Activated naive CD8-positive, alpha-beta T cell (primary cell): ENCODE measurements around the gene GPRC5B.

Source experiments
- H3K27ac Mint-ChIP-seq: one replicate; pipeline ENCODE4 v1.8.0; 2021; ENCODE audit warnings: mixed read lengths
- H3K27me3 Mint-ChIP-seq: one replicate; pipeline ENCODE4 v1.8.0; 2021; ENCODE audit warnings: mixed read lengths
- H3K36me3 Mint-ChIP-seq: one replicate; pipeline ENCODE4 v1.8.0; 2021; ENCODE audit warnings: mixed read lengths
- H3K4me1 Mint-ChIP-seq: one replicate; pipeline ENCODE4 v1.8.0; 2021; ENCODE audit warnings: low read depth, mixed read lengths
- H3K4me3 Mint-ChIP-seq: one replicate; pipeline ENCODE4 v1.8.0; 2021; ENCODE audit warnings: mild to moderate bottlenecking, mixed read lengths
- H3K9me3 Mint-ChIP-seq: one replicate; pipeline ENCODE4 v1.8.0; 2021; ENCODE audit warnings: low read depth, mixed read lengths

Gene GPRC5B

GRCh38 chr16:19851476-19851875 is 33.2 kb downstream of the GPRC5B start:
- Mint-ChIP-seq H3K4me3 (no peak overlapping the region), H3K36me3 (no peaks in the 10 kb centered on the region), H3K4me1 (no peaks in the 10 kb centered on the region), H3K27ac (no peak overlapping the region), H3K27me3 (peaks cover 2% of the 10 kb centered on the region), H3K9me3 (no peaks in the 10 kb centered on the region)

- Mint-ChIP-seq H3K36me3 (no peaks in the 10 kb centered on the region), H3K27me3 (peaks cover 2% of the 10 kb centered on the region), H3K27ac (no peak overlapping the region), H3K4me3 (no peak overlapping the region), H3K4me1 (no peaks in the 10 kb centered on the region), H3K9me3 (no peaks in the 10 kb centered on the region)
Measured at GRCh38 chr16:19850131-19850817, 34.4 kb downstream of the GPRC5B start.

- Mint-ChIP-seq H3K27ac (no peak overlapping the region), H3K36me3 (no peaks in the 10 kb centered on the region), H3K4me3 (no peak overlapping the region), H3K9me3 (no peaks in the 10 kb centered on the region), H3K4me1 (no peaks in the 10 kb centered on the region), H3K27me3 (peaks cover 2% of the 10 kb centered on the region)
Measured at GRCh38 chr16:19848756-19849155, 35.9 kb downstream of the GPRC5B start.

- Mint-ChIP-seq H3K27me3 (peaks cover 2% of the 10 kb centered on the region), H3K9me3 (no peaks in the 10 kb centered on the region), H3K4me3 (no peak overlapping the region), H3K27ac (no peak overlapping the region), H3K36me3 (no peaks in the 10 kb centered on the region), H3K4me1 (no peaks in the 10 kb centered on the region)
Measured at GRCh38 chr16:19846436-19846835, 38.2 kb downstream of the GPRC5B start.

- peaks cover 2% of the 10 kb centered on the region for H3K27me3 Mint-ChIP-seq
- H3K4me3 Mint-ChIP-seq = no peak overlapping the region
- H3K4me1 Mint-ChIP-seq = no peaks in the 10 kb centered on the region
- no peaks in the 10 kb centered on the region for H3K9me3 Mint-ChIP-seq
- no peak overlapping the region for H3K27ac Mint-ChIP-seq
- no peaks in the 10 kb centered on the region for H3K36me3 Mint-ChIP-seq
Measured at GRCh38 chr16:19844945-19845641, 39.6 kb downstream of the GPRC5B start.

- no peaks in the 10 kb centered on the region for H3K36me3 Mint-ChIP-seq
- H3K27me3 Mint-ChIP-seq = peaks cover 2% of the 10 kb centered on the region
- no peaks in the 10 kb centered on the region for H3K9me3 Mint-ChIP-seq
- H3K4me1 Mint-ChIP-seq = no peaks in the 10 kb centered on the region
- H3K4me3 Mint-ChIP-seq = no peak overlapping the region
- no peak overlapping the region for H3K27ac Mint-ChIP-seq
Measured at GRCh38 chr16:19843371-19843770, 41.3 kb downstream of the GPRC5B start.

- Mint-ChIP-seq H3K27me3 (no peaks in the 10 kb centered on the region), H3K36me3 (no peaks in the 10 kb centered on the region), H3K27ac (no peak overlapping the region), H3K4me1 (no peaks in the 10 kb centered on the region), H3K4me3 (no peak overlapping the region), H3K9me3 (no peaks in the 10 kb centered on the region)
Measured at GRCh38 chr16:19842426-19843157, 42.1 kb downstream of the GPRC5B start.

GRCh38 chr16:19841184-19841583 is 43.5 kb downstream of the GPRC5B start:
- Mint-ChIP-seq H3K27me3 (no peaks in the 10 kb centered on the region), H3K9me3 (no peaks in the 10 kb centered on the region), H3K4me3 (no peak overlapping the region), H3K36me3 (no peaks in the 10 kb centered on the region), H3K27ac (no peak overlapping the region), H3K4me1 (no peaks in the 10 kb centered on the region)

- no peak overlapping the region for H3K4me3 Mint-ChIP-seq
Measured at GRCh38 chr16:19840524-19841110, 44.0 kb downstream of the GPRC5B start.

GRCh38 chr16:19837984-19838707 is 46.5 kb downstream of the GPRC5B start:
- H3K4me1 Mint-ChIP-seq = no peaks in the 10 kb centered on the region
- H3K4me3 Mint-ChIP-seq = no peak overlapping the region
- H3K27ac Mint-ChIP-seq = no peak overlapping the region
- no peaks in the 10 kb centered on the region for H3K9me3 Mint-ChIP-seq
- no peaks in the 10 kb centered on the region for H3K36me3 Mint-ChIP-seq
- no peaks in the 10 kb centered on the region for H3K27me3 Mint-ChIP-seq

More at GRCh38 chr16:19840524-19841110, 44.0 kb downstream of the GPRC5B start:
- no peaks in the 10 kb centered on the region for H3K9me3 Mint-ChIP-seq
- H3K36me3 Mint-ChIP-seq = no peaks in the 10 kb centered on the region
- H3K27ac Mint-ChIP-seq = no peak overlapping the region
- H3K27me3 Mint-ChIP-seq = no peaks in the 10 kb centered on the region
- no peaks in the 10 kb centered on the region for H3K4me1 Mint-ChIP-seq

- no peaks in the 10 kb centered on the region for H3K27me3 Mint-ChIP-seq
- no peak overlapping the region for H3K4me3 Mint-ChIP-seq
- H3K27ac Mint-ChIP-seq = no peak overlapping the region
- no peaks in the 10 kb centered on the region for H3K4me1 Mint-ChIP-seq
- H3K9me3 Mint-ChIP-seq = no peaks in the 10 kb centered on the region
- H3K36me3 Mint-ChIP-seq = peaks cover 2% of the 10 kb centered on the region
Measured at GRCh38 chr16:19837331-19837980, 47.2 kb downstream of the GPRC5B start.

GRCh38 chr16:19835968-19836421 is 48.7 kb downstream of the GPRC5B start:
- no peak overlapping the region for H3K27ac Mint-ChIP-seq
- H3K4me1 Mint-ChIP-seq = no peaks in the 10 kb centered on the region
- peaks cover 4% of the 10 kb centered on the region for H3K36me3 Mint-ChIP-seq
- H3K9me3 Mint-ChIP-seq = no peaks in the 10 kb centered on the region
- no peak overlapping the region for H3K4me3 Mint-ChIP-seq
- H3K27me3 Mint-ChIP-seq = no peaks in the 10 kb centered on the region

GRCh38 chr16:19835196-19835595 is 49.5 kb downstream of the GPRC5B start:
- H3K4me3 Mint-ChIP-seq = no peak overlapping the region
- H3K9me3 Mint-ChIP-seq = no peaks in the 10 kb centered on the region
- no peaks in the 10 kb centered on the region for H3K4me1 Mint-ChIP-seq
- H3K27ac Mint-ChIP-seq = no peak overlapping the region
- H3K36me3 Mint-ChIP-seq = peaks cover 4% of the 10 kb centered on the region
- H3K27me3 Mint-ChIP-seq = no peaks in the 10 kb centered on the region

GRCh38 chr16:19833581-19833980 is 51.1 kb downstream of the GPRC5B start:
- H3K27me3 Mint-ChIP-seq = no peaks in the 10 kb centered on the region

More at GRCh38 chr16:19833581-19833980, 51.1 kb downstream of the GPRC5B start:
- Mint-ChIP-seq H3K4me1 (no peaks in the 10 kb centered on the region), H3K9me3 (no peaks in the 10 kb centered on the region), H3K36me3 (peaks cover 4% of the 10 kb centered on the region), H3K4me3 (no peak overlapping the region), H3K27ac (no peak overlapping the region)
